ENCODE results near the gene HOXA5.

HOXA5 gene

DNA sequence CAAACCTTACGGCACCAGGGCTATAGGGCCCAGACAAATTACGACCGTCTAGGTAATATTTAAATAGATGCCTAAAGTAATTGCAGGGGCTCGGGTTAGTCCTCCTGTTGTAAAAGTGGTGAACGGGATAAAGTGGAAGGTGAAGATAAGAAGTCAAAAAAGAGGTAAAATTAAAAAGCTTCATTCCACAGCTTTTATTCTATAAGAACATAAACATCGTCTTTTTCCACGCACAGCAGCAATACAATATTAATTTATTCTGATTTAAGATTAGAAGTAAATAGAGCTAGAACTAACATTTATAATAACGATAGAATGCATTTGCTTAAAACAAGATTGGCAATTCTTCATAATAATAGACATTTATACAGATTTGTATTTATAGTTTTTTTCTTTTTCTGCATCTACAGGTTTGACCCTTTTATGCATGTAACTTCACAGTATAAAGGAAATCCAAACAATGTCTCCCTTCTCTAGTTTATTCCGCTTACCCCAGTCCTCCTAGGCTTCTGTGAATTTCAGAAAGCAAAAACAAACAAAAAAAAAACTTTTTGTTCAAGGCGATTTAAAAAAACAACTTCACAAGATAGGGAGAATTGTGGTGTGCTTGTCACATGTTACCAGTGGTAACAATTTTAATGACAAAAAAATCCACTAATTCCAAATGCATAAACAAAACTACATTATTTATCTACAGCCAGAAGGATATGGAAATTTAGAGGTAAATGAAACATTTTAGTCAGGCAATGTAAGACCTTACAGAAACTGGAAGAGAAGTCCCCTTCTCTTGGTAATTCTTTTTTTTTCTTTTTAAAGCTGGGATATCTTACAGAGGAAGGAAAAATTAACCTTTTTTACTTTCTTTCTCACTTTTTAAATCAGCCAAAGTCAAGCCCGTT lies 27.2 kb upstream of the HOXA5 start:
- ATAC-seq (no peak), DNase-seq (no peak)

DNA sequence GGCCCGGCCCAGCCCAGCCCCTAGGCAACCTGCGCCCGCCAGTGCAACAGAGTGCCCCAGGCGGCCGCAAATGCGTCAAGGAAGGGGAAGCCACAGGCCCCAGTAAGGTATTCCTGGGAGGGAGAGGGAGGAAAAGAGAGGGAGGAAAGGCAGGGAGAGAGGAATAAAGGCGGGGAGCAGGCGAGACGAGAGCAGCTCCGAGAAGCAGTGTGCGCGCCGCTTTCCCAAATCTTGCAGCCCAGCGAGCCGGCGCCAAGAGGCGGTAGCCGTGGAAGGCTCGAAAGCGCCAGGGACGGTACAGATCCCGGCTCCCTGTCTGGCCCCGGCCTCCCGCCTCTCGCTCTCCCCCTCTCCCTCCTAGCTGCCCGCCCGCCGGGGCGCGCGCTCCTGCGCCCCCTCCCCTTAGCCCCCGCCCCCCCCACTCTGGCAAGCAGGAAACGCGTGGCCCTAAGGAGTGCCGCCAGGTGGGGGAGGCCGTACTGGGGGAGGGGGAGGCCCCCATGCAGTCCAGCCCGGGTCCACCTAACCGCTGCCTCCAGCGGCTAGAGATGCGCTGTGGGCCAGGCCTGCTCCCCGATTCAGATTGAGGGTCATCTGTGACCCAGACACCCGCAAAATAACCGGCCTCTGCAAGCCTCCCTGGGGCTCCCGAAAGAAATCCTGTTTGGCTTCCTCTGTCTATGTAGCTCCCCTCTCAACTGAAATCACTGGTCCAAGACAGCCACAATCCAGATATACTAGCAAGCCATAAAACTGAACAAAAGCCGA lies 26.4 kb upstream of the HOXA5 start:
- DNase-seq (no peak), ATAC-seq (no peak)

DNA sequence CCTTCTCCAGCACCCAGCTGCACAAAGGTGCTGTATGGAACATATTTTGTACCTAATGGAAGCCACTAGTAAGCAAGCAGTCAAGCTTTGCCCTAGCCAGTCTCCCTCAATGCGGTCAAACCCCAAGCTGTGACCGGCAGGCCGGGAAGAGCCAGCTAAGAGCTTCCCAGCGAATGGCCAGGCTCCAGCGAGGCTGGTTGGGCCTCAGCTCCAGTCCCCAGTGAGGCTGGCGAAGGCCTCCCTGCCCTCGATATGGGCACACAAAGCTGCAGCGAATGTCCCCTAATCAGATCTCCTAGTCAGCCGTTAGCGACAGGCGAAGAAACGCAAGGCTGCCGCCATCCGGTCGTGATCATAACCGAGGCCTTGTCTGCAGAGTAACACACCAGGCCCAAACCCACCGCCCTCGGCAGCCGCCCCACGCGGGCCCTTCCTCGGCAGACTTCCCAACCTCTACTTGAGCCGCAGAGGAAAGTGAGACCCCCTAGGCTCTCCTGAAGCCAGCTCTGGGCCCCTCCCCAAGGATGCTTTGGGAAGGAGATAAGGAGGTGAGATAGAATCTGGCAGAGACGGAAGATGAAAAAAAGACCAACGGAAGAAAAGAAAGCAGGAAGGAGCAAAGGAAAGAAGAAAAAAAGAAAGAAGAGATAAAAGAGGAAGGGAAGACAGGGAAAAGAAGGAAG lies 24.9 kb upstream of the HOXA5 start:
- no peak for ATAC-seq
- no peak for DNase-seq

DNA sequence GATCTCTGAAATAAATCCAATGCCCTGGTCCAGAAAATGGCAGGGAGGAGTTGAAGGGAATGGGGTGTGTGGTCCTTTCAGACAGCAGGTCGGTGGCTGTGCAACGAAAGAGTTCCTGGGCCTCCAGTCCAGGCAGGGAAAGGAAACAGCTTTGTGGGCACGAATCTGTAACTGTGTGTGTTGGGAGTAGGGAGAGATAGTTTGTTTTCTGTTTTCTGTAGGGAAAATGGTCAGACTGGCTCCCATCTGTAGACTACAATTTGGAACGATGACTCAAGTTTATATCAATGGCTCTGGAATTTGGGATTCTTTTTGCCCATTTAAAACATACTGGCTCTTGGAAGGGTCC lies 24.4 kb upstream of the HOXA5 start:
- ATAC-seq: no peak
- no peak for DNase-seq

DNA sequence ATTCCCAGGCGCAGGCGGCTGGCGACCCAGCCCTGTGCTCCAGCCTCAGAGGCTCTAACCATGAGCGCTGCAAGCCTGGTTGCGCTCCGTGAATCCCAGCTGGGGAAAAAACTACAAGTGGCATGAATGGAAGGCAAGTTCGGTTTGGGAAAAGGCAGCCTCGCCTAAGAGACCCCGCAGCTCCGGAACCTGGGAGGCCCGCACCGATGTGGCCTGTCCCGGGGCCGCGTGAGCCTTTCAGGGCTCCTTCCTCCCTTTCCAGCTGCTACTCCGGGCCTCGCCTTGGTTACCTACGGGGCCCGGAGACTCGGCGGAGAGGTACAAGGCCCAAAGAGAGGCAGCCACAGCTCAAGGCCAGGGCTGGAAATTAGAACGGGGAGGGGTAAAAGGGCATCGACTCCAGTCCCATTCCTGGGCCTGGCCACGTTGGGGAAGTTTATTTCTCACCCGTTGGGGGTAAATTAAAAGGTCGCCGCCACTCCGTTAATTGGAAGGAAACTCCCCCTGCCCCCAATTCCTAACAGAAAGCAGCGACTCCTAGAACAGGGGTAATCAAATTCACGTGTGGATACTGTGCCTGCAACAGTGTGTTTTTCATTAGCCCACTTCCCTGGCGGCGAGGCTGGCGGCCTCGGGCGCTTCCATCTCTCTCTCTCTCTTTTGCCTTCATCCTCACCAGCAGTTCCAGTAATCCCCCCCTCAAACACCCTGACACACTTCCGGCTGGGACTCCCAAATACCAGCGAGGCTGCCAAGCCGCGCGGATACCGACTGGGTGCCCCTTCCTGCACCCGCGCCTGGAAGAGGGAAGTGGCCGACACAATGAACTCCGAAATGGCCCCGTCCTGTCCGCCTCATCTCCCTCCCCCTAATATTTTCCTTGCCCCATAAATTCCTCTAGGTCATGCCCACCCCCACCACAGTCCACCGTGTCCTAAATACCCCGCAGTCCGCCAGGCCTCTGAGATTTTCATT lies 23.3 kb upstream of the HOXA5 start:
- ATAC-seq (no peak), DNase-seq (no peak)

DNA sequence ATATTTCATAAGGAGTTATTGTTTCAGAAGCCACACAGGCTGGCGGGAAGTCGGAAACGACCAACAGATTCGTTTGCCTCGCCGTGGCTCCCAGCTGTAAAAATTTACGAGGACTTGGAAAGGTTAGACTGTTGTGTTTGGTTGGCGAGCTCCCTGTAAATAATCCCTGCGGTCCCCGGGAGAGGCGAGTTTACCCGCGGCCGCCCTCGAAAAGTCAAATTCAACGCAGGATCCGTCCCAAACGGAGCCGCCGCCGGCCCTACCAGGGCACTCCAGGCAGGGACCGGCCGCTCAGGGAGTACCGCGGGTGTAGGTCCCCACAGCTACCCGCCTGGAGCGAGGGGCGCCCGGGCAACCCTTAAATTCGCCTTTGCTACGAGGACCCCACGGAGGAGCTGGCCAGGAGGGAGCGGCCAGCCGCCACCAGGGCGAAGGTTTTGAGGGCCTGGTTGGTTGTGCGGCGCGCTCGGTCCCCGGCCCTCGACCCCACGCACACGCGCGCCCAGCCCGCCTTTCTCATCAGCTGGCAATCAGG lies 22.6 kb upstream of the HOXA5 start:
- ATAC-seq (no peak), DNase-seq (no peak)

DNA sequence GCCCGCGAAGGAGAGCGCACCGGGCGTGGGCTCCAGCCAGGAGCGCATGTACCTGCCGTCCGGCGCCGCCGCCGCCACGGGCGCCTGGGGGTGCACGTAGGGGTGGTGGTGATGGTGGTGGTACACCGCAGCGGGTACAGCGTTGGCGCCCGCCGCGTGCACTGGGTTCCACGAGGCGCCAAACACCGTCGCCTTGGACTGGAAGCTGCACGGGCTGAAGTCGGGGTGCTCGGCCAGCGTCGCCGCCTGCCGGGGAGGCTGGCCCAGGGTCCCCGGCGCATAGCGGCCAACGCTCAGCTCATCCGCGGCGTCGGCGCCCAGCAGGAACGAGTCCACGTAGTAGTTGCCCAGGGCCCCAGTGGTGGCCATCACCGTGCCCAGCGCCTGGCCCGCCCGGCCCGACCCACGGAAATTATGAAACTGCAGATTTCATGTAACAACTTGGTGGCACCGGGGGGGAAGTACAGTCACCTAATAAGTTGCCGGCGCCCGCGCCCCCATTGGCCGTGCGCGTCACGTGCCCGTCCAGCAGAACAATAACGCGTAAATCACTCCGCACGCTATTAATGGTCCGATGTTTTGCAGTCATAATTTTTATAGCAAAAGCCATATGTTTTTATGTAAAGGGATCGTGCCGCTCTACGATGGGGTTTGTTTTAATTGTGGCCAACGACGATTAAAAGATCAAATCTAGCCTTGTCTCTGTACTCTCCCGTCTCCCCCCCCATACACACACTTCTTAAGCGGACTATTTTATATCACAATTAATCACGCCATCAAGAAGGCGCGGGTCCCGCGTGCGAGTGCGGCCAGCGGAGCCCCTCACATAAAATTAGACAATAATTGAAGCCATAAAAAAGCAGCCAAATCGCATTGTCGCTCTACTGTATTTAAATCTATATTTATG lies 21.9 kb upstream of the HOXA5 start, which contains the start of gene HOXA9:
Gene HOXA9 (minus strand): TSS at position 449 of the 907 bp plus-strand sequence. CDS start 80 bp downstream, at position 369.
- ATAC-seq (no peak), DNase-seq (no peak)

DNA sequence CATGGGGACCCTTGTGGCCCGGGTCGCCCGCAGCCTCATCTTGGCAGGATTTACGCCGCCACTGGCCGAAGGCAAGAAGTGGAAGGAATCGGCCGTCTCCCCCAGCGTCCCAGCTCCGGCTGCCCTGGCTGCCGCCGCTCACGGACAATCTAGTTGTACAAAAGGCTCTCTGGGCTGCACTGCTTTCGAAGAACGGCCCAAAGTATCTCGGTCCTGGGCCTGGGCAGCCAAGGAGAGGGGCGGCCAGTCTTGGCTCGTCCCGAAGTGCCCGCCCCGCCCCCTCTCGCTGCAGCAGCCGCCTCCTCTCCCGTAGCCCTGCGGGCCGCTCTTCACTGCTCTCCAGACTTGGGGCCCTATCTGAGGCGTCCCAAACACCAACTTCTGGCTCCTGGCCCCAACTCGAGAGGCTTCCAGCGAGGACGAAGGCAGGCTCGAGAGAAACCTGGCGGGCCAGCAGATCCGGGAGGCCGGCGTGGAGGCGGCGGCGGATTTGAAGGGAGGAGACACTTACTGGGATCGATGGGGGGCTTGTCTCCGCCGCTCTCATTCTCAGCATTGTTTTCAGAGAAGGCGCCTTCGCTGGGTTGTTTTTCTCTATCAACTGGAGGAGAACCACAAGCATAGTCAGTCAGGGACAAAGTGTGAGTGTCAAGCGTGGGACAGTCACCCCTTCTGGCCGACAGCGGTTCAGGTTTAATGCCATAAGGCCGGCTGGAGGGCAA lies 21.0 kb upstream of the HOXA5 start:
- no peak for ATAC-seq
- no peak for DNase-seq

DNA sequence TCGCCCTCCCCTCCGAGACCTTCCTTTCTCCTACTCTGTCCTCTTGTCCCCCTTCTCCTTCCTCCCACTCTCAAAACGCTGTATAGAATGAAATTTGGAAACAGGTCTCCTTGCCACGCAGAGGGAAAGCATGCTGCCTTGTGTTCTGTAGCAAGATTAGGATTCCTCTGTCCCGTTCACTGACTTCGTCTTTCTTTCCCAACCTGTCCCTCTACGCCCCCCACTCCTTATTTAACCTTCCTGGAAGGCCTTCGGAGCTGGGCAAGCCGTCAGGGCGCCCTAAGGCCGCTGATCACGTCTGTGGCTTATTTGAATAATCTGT lies 20.5 kb upstream of the HOXA5 start:
- ATAC-seq: no peak
- DNase-seq: no peak

DNA sequence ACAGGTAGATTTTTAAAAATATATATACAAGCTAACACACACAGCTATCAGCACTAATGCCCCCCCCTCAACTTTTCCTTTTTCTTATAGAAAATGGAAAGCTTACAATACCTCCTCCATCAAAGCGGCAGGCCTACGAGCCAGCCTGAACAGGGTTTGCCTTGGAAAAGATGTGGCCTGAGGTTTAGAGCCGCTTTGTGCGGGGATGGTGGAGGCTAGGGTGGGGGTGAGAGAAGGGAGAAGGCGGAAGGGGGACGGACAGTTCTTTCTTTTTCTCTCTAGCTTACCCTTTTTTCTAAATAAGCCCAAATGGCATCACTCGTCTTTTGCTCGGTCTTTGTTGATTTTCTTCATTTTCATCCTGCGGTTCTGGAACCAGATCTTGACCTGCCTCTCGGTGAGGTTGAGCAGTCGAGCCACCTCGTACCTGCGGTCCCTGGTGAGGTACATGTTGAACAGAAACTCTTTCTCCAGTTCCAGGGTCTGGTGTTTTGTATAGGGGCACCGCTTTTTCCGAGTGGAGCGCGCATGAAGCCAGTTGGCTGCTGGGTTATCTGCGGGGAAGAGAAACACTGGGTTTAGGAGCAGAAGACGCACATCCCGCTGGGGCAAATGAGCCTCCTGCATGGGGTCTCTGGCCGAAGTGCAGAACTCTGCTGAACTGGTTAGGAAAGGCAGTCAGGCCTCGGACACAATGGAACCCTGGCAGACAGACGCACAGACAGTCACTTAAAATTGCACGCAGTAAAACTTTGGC lies 20.0 kb upstream of the HOXA5 start:
- no peak for DNase-seq
- ATAC-seq: no peak

DNA sequence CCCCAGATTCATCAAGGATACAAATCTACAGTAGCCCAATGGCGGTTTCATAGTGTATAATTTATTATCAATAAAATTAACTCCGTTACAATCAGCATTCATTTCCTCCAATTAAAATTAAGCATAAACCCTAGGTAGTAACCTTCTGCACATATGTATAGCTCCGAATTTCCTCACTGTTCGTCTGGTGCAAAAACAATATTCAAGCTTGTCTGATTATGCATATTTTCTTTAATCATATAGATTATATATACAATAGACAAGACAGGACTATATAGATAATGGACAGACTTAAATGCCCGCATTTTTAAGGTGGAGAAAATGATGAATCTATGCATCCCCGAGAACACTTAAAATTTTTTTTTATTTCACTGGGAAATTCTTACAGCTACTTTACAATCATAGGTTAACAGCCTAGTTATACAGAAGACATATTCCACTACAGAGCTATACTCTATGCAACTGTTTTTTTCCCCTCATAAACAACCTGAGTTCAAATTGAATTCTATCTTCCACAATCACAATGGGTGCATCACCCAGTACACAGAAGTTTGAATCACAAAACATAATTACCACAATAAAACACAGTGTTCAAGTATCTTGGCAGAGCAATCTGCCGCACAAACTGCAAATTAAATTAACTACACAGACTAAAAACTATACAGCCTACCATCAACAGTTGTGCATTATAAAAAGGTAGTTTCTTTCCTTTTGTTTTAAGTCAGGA lies 19.2 kb upstream of the HOXA5 start:
- no peak for ATAC-seq
- DNase-seq: no peak

DNA sequence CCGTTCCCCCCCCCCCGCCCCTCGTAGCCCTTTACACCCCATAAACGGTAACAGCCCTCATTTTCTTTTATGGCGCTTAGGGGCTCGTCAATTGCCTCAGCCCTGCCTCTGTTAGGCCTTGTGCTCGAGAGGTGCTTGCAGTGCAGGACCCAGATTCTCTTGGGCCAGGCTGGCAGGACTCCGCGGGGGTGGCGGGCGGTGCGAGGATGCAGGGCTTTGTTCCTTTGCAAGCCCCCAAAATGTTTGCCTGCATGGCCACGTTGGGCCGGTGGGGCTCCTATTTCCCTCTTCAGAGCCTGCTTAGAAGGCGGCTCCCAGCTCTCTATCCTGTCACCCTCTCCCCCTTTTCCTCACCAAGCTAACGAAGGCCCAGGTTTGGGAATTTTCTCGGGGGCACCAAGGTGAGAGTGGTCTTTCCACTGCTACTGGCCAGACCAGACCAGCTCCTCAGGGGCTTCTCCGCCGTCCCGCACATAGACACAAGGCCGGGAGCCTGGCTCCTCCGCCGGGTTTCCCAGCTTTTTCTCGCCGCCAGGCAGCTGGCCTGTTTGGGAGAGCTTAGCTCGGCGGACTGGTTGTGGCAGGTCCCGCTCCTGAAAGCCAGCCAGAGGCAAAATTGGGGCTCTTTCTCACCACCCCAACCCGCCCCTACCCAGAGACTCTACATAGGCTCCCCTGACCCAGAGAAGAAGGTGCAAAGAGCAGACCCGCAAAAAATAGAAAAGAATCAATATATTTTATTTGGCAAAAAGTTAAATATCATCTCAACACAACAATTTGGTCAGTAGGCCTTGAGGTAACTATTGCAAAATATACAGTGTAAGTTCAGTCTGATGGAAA lies 18.5 kb upstream of the HOXA5 start:
- DNase-seq (no peak), ATAC-seq (no peak)

DNA sequence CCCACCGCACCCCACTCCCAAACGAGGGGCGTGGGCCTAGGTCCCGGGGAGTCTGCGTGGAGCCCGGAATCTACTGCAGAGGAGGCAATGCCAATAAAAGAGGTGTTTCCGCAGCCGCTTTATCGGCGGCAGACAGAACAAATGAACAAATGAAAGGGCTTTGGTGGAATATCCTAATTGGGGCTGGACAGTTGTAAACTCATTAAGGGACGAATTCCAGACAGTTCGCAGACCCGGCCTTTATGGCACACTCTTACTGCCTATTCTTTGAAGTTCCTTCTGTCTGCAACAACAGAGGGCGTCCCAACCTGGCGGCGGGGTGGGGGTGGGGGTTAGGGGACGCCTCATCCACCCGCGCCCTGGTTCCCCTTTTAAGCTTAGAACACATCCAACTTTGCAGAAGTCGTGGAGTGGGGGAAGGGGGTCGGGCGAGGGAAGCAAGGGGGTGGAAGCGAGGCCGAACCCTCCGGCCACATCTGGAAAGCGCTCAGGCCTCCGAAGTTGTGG lies 17.8 kb upstream of the HOXA5 start:
- DNase-seq (no peak), ATAC-seq (no peak)

DNA sequence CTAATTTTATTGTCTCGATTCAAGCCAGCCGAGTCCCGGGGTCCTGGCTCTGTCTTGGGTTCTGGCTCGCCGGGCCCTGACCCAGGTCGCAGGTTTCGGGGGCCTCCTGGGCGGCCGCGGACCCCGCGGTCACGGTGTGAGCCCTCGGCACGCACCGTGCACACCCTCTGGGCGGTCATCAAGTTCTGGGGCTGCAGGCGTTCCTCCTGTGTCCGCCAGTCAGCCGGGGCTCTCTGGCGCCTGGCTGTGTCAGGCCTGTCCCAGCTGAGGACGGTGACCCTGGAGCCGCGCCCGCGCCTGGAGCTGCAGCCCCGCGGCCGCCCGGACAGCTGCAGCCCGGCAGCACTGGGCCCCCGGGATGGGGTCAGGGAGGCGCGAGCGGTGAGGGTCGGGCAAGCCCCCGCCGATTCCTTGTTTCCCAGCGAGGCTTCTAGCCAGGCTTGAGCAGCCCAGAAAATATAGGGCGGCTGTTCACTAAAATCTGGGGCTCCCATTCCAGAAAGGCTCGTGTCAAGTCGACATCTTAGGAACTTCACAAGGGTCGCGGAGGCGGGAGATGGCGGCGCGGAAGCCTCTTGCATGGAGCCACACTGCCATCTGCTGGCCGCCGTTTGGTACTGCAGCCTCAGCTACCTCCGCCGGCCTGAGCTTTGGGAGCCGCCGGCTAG lies 17.2 kb upstream of the HOXA5 start:
- peak; percentile 60 for ATAC-seq
- DNase-seq: peak; percentile 90

DNA sequence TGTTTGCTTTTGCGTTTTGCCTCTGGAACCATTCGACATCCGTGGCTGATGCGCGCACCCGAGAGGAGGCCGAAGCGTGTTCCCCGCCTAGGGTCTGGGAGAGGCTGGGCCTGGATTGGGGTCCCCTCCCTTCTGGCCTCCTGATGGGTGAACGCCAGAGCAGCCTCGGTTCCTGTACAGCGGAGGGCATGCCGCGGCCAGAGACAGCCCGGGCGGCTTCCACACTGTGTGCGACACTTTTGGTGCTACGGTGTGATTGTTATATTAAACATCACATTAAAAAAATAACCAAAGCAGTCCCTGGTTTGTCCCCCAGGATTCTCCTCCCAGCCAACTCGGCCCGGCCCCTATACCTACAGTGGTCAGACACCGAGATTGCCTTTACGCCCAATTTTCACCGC lies 16.7 kb upstream of the HOXA5 start:
- ATAC-seq (peak; percentile 10), DNase-seq (no peak)

DNA sequence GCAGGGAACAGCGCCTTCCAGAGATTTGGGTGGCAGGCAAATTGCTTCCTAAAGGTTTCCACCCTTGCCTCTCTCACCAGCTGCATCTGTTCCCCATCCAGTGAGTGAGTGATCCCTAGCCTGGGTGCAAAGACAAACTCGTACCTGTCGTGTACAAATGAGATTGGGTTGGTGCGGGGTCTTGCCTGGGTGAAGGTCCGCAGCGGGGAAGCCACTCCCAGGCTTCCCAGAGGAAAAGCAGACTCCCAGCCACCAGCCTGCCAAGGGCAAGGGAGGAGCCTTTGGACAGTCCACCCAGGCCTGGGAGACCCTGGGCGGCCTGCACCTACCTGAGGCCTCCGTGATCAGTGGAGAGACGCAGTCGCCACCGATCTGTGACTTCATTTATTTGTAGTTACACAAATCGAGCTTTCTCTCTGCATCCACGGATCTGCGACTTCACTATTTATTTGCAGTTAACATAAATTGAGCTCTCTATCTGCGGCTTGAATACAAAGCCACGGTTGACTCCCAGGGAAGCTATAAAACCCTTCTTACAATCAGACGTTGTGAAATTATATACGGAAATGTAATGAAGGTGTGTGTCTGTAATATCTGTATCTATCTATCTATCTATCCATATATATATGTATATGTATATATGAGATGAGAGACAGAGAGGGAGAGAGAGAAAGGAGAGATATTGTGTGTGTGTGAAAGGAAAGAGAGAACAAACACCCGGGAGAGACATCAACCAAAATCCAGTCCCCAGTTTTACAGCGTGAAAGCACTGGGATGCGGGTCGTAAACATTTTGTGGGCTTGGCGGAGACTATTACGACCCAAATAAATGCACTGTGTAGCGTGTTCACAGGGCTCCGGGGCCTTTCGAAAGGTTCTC lies 16.0 kb upstream of the HOXA5 start:
- DNase-seq (no peak), ATAC-seq (no peak)
